Measurements from ENCODE around the gene SMARCD2. TPM values are rescaled to one million over a fixed set of nuclear protein-coding genes. Genes with fewer than 3 reads are reported as not detected.

SMARCD2 gene
- total and polyA plus RNA-seq, 2 of the 13 experiments (the other 11 are each of a cell fraction or from before 2014, with no cell fraction given): 122 to 150 TPM

DNA sequence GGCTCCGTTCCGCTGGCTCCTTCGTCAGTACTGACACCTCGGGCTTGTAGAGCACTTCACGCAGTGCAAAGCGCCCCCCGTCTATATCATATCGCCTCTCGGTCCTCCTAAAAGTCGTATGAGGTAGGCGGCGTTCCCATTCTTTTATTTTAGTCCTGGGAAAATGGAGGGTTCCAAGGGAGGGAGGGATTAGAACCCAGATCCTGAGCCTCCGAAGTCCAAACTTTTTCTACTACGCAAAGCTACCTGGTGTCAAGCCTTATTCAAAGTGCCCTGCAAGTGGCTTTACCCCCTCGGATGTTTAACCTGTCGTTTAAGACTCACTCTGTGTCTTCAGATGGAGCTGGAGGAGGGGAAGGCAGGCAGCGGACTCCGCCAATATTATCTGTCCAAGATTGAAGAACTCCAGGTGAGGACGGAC lies 14.7 kb downstream of the SMARCD2 start (continued):
- no peak for TF ChIP-seq PRPF4 (IDR thresholded peaks at IDR 0.05; ENCODE audit: low read depth, low read length, poor library complexity, severe bottlenecking)
- peak; percentile 48; the same call in 1 of the 2 replicates for TF ChIP-seq ZMYM3 (CRISPR knock-in tag; IDR thresholded peaks at IDR 0.05)
- peak; percentile 21; the same call in 1 of the 2 replicates for TF ChIP-seq ZFP90 (CRISPR knock-in tag; IDR thresholded peaks at IDR 0.05; ENCODE audit: borderline replicate concordance)
- TF ChIP-seq ZSCAN31 (CRISPR knock-in tag; IDR thresholded peaks at IDR 0.05; ENCODE audit: low read depth): no peak
- TF ChIP-seq PHF8 (CRISPR knock-in tag; IDR thresholded peaks at IDR 0.05): no peak
- no peak for TF ChIP-seq ZFP62 (CRISPR knock-in tag; IDR thresholded peaks at IDR 0.05)
- TF ChIP-seq, protein P1, sequence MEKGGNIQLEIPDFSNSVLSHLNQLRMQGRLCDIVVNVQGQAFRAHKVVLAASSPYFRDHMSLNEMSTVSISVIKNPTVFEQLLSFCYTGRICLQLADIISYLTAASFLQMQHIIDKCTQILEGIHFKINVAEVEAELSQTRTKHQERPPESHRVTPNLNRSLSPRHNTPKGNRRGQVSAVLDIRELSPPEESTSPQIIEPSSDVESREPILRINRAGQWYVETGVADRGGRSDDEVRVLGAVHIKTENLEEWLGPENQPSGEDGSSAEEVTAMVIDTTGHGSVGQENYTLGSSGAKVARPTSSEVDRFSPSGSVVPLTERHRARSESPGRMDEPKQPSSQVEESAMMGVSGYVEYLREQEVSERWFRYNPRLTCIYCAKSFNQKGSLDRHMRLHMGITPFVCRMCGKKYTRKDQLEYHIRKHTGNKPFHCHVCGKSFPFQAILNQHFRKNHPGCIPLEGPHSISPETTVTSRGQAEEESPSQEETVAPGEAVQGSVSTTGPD (CRISPR knock-in tag; IDR thresholded peaks at IDR 0.05): 0 out of 2 replicates have a peak, but pooled peaks have one; percentile 35
- no peak for TF ChIP-seq ZNF775 (CRISPR knock-in tag; IDR thresholded peaks at IDR 0.05; ENCODE audit: borderline replicate concordance)
- no peak for TF ChIP-seq RARA (CRISPR knock-in tag; IDR thresholded peaks at IDR 0.05)
- TF ChIP-seq ESRRA (CRISPR knock-in tag; IDR thresholded peaks at IDR 0.05; ENCODE audit: low read depth): no peak
- TF ChIP-seq HNRNPL (IDR thresholded peaks at IDR 0.05; ENCODE audit: low read depth, low read length): no peak
- TF ChIP-seq ZSCAN21 (CRISPR knock-in tag; IDR thresholded peaks at IDR 0.05; ENCODE audit: borderline replicate concordance): peak; percentile 28; the same call in 1 of the 2 replicates
- no peak for TF ChIP-seq TMF1 (CRISPR knock-in tag; IDR thresholded peaks at IDR 0.05; ENCODE audit: low read depth)
- TF ChIP-seq, protein P2, sequence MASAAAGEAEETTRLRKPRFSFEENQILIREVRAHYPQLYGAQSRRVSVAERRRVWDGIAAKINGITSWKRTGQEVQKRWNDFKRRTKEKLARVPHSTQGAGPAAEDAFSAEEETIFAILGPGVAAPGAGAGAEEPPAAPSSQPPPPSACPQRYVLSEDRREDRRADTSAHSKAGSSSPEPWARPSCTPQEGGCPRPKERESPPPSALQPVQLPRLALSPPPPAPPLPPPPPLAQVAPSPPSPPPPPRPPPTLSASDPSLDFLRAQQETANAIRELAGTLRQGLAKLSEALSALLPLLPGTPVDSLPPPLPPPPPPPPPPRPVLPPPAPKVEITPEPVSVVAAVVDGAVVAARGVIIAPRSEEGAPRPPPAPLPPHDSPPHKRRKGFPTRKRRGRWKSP (CRISPR knock-in tag; IDR thresholded peaks at IDR 0.05): 0 out of 2 replicates have a peak, but pooled peaks have one; percentile 55
- TF ChIP-seq, protein P3, sequence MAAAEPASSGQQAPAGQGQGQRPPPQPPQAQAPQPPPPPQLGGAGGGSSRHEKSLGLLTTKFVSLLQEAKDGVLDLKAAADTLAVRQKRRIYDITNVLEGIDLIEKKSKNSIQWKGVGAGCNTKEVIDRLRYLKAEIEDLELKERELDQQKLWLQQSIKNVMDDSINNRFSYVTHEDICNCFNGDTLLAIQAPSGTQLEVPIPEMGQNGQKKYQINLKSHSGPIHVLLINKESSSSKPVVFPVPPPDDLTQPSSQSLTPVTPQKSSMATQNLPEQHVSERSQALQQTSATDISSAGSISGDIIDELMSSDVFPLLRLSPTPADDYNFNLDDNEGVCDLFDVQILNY (CRISPR knock-in tag; conservative IDR thresholded peaks at IDR 0.05): no peak; the same call in 1 of the 2 replicates
- 0 out of 4 replicates have a peak, but pooled peaks of 1 of the 2 experiments have one; percentile 8 for TF ChIP-seq EP300 (IDR thresholded peaks at IDR 0.05; ENCODE audit: low read depth in 2 of 2, low read length in 2 of 2)
- no peak for TF ChIP-seq EP300 (CRISPR knock-in tag; IDR thresholded peaks at IDR 0.05; ENCODE audit: borderline replicate concordance)
- peak; percentile 26; the same call in 1 of the 2 replicates for TF ChIP-seq PAX8 (CRISPR knock-in tag; IDR thresholded peaks at IDR 0.05; ENCODE audit: borderline replicate concordance)
- no peak for TF ChIP-seq CAMTA2 (CRISPR knock-in tag; IDR thresholded peaks at IDR 0.05; ENCODE audit: borderline replicate concordance)
- TF ChIP-seq SALL2 (CRISPR knock-in tag; IDR thresholded peaks at IDR 0.05): peak; percentile 9; the same call in 1 of the 2 replicates
- TF ChIP-seq IRF2 (CRISPR knock-in tag; IDR thresholded peaks at IDR 0.05): no peak
- TF ChIP-seq ZNF12 (CRISPR knock-in tag; IDR thresholded peaks at IDR 0.05): no peak
- TF ChIP-seq, protein P4, sequence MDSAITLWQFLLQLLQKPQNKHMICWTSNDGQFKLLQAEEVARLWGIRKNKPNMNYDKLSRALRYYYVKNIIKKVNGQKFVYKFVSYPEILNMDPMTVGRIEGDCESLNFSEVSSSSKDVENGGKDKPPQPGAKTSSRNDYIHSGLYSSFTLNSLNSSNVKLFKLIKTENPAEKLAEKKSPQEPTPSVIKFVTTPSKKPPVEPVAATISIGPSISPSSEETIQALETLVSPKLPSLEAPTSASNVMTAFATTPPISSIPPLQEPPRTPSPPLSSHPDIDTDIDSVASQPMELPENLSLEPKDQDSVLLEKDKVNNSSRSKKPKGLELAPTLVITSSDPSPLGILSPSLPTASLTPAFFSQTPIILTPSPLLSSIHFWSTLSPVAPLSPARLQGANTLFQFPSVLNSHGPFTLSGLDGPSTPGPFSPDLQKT (CRISPR knock-in tag; IDR thresholded peaks at IDR 0.05; ENCODE audit: borderline replicate concordance): no peak
- 0 out of 2 replicates have a peak, but pooled peaks have one; percentile 4 for TF ChIP-seq ISL2 (CRISPR knock-in tag; IDR thresholded peaks at IDR 0.05)
- TF ChIP-seq, protein P5, sequence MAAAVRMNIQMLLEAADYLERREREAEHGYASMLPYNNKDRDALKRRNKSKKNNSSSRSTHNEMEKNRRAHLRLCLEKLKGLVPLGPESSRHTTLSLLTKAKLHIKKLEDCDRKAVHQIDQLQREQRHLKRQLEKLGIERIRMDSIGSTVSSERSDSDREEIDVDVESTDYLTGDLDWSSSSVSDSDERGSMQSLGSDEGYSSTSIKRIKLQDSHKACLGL (CRISPR knock-in tag; IDR thresholded peaks at IDR 0.05): no peak; the same call in 1 of the 2 replicates
- no peak for TF ChIP-seq ADNP (CRISPR knock-in tag; IDR thresholded peaks at IDR 0.05)
- TF ChIP-seq HIVEP1 (CRISPR knock-in tag; IDR thresholded peaks at IDR 0.05): peak; percentile 58; the same call in 1 of the 2 replicates
